Measurements from ENCODE around the gene RNFT2. TPM values are rescaled to one million over a fixed set of nuclear protein-coding genes. Genes with fewer than 3 reads are reported as not detected.
"Not testable (repeated sequence)": the region's sequence is repeated elsewhere in the genome, so short reads cannot be mapped to it uniquely, and the experiment has no call there.

Gene RNFT2
- total RNA-seq, 1 donor from 2014 or later, result 0.48 TPM

DNA sequence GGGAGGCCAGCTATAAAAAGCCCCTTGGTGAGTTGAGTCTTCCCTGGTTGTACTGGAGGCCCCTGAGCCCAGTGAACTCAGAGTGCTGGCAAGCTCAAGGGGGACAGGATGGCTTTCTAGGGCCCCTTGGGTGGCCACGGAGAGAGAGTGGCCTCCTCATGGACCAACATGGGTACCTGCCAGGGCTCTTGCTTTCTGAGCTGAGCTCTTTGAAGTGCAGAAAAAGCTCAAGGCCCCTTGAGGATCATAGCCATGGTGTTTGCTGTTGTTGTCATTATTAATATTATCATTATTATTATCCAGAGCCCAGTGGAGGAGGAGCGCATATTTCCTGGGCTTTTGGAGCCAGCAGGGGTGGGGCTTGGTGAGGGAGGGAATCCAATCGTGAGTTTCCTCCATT, 6.7 kb downstream of the RNFT2 start:
- no peak for DNase-seq (ENCODE audit: low spot score)

DNA sequence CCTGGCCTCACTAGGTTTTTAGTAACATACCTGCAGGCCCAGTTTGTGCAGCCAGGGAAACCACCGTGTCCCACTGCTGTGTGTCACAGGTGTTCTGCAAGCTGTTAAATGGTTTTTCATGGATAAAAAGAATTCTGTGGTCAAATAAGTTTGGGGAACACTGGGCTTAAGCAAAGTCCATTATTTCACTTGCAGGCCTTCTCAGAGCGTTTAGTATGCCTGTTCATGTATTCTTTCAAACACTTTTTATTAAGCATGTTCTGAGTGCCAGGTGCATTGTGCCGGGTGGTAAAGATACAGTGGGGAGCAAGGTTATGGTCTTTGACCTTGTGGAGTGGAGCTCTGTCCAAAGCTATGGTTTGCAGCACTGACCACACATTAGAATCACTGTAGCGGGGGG, 7.4 kb downstream of the RNFT2 start:
- DNase-seq (ENCODE audit: low spot score), result no peak

DNA sequence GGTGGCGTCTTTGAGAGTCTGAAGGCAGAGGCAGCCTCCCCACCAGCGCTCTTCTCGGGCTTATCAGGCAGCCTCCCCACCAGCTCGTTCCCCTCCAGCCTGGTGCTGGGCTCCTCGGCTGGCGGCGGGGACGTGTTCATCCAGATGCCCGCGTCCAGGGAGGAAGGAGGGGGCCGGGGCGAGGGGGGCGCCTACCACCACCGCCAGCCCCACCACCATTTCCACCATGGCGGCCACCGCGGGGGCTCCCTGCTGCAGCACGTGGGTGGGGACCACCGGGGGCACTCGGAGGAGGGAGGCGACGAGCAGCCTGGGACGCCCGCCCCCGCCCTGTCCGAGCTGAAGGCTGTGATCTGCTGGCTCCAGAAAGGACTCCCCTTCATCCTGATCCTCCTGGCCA, 11.8 kb downstream of the RNFT2 start:
- DNase-seq (ENCODE audit: low spot score), result no peak

DNA sequence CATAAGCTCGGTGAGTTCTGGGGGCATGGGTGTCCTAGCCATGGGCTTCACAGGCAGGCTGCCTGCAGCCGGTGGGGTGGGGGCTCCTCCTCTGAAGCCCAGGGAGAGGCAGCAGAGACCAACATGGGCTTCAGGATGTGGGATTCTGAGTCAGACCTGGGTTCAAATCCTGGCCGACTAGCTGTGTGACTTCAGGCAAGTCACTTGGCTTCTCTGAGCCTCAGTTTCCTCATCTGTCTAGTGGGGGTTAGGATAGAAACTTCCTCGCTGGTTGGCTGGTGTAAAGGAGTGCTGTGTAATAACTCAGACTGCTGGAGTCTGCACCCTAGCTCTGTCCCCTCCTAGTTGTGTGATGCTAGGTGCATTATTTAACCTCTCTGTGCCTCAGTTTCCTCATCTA, 12.2 kb downstream of the RNFT2 start:
- no peak for DNase-seq (ENCODE audit: low spot score)

DNA sequence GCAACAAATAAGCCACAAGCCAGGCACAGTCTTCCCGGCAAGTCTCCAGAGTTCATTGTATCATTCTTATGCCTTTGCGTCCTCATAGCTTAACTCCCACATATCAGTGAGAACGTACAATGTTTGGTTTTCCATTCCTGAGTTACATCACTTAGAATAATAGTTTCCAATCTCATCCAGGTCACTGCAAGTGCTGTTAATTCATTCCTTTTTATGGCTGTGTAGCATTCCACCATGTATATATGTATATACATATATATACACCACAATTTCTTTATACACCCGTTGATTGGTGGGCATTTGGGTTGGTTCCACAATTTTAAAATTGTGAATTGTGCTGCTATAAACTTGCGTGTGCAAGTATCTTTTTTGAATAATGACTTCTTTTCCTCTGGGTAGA, 16.0 kb downstream of the RNFT2 start:
- DNase-seq (ENCODE audit: low spot score), result not testable (repeated sequence)

DNA sequence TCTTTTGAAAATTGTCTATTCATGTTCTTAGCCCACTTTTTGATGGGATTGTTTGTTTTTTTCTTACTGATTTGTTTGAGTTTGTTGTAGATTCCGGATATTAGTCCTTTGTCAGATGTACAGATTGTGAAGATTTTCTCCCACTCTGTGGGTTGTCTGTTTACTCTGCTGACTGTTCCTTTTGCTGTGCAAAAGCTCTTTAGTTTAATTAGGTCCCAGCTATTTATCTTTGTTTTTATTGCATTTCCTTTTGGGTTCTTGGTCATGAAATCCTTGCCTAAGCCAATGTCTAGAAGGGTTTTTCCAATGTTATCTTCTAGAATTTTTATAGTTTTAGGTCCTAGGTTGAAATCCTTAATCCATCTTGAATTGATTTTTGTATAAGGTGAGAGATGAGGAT, 16.7 kb downstream of the RNFT2 start:
- DNase-seq (ENCODE audit: low spot score), result not testable (repeated sequence)

DNA sequence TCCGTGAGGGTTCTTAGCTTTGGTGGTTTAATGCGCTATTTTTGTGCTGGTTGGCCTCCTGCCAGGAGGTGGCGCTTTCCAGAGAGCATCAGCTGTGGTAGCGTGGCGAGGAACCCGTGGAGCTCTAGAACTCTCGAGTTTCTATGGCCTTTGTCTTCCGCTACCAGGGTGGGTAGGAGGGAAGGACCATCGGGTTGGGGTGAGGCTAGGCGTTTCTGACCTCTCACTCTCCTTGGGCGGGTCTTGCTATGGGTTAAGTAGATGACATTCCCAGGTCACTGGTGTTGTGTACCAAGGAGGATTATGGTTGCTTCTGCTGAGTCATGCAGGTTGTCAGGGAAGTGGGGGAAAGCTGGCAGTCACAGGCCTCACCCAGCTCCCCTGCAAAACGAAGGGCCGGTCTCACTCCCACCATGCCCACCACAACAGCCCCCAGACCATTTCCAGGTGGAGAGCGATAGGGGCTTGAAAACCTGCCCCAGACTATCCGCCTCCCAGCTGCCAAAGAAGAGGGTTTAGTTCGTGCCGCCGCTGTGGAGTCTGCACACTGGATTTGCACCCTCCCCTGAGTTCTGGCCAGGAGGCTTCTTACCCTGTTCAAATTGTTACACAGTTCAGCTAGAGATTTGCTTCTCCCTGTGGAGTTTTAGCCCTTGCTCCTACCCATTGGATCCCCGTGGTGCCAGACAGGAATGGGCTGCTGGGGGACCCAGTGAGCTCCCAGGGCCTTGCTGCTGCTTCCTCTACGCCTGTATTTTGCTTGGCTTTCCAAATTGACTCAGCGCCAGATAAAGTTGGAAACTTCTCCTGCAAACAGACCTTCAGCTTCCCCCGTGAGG, 21.9 kb downstream of the RNFT2 start:
- DNase-seq (ENCODE audit: low spot score), result no peak

DNA sequence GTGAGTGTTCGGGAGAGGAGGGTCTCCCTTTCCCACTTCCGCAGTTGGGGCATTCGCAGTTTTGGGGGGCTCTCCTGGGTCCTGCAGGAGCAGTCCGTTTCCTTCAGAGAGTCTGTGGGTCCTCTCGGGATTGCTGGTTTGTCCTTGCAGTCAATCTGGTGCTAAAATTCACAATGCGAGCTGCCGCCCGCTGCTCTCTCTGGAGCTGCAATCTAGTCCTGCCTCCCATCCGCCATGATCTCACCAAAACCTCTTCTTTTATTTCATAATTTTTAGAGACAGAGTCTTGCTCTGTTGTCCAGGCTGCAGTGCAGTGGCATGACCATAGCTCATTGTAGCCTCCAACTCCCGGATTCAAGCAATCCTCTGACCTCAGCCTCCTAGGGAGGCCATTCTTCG, 22.5 kb downstream of the RNFT2 start:
- no peak for DNase-seq (ENCODE audit: low spot score)

DNA sequence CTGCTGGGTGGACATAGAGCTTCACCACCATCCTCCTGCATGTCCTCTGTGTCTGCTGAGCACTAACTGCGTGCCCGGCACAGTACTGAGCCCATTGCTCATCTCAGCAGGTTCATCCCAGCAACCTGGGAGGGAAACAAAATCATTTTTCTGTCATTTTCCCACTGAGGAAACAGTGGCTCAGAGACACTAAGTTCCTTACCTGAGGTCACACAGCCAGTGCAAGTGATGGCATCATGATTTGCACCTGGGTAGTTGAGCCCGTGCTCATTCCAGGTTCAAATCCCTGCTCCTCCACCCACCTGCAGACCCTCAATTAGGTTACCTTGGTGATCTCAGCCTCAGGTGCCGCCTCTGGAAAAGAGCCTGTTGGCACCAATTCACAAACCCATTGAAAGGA, 23.4 kb downstream of the RNFT2 start:
- no peak for DNase-seq (ENCODE audit: low spot score)

DNA sequence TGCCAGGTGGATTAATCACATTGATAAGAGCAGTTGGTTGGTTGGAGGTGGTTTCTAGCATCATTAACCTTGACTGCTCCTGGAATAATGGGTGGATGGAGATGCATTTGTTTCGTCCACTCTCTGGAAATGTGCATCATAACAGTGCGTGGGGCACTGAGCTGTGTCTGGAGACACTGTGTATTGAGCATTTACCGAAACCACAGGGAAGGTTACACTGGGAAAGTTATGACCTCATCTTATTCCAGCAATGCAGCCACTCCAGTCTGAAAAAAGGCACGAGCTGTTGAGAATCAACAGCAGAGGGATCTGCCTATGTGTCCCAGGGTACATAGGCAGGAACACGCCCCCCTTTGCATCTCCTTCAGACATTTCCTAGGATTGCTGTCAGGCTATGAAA, 27.2 kb downstream of the RNFT2 start:
- peak; percentile 22 for DNase-seq (ENCODE audit: low spot score)

DNA sequence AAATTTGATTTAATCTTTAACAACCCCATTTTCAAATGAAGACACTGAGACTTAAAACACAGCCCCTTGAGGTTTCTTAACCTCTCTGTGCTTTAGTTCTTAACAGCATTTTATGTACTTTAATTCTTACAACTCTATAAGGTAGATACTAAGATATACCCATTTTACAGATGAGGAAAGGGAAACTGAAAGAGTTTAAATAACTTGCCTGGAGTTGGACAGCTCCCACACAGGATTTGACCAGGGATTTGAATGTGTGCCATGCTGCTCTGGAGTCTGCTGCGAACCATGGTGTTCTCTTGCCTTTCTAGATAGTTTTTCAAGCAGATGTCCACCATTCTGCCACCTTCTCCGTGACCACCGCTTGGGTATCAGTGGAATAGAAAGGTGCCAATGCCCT, 28.2 kb downstream of the RNFT2 start:
- DNase-seq (ENCODE audit: low spot score), result no peak

DNA sequence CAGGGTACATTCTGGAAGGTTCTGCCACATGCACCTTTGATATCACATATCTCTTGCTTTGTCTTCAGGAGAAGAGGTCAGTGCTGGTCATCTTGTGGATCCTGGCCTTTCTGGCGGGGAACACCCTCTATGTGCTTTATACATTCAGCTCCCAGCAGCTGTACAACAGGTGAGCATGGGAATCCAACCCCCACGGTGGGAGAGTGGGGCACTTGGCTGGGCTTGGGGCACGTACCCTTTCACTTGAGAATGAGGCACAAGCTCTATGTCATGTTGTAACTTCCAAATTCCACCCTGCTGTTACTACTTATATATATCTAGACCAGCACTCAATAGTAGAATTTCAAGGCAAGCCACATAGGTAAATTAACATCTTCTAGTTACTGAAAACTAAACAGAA, 28.6 kb downstream of the RNFT2 start:
- DNase-seq (ENCODE audit: low spot score), result no peak

DNA sequence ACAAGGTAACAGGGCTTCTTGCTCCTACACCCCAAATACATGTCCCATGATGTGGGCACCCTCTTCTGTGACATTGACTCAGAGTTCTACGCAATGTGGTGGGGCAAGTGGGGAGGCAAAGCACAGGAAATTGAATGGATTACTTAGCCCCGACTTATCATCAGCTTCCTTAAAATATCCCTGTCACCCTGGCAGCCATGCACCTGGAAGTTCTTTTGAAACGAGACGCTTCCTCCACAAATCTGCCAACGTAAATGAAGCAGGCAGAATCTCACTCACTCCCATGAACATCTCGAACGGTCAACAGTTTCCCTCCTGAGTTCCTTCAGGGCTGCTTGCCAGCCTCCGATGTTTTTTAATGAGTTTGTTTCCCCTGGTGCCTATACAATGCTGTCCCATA, 33.5 kb downstream of the RNFT2 start:
- DNase-seq (ENCODE audit: low spot score), result no peak

DNA sequence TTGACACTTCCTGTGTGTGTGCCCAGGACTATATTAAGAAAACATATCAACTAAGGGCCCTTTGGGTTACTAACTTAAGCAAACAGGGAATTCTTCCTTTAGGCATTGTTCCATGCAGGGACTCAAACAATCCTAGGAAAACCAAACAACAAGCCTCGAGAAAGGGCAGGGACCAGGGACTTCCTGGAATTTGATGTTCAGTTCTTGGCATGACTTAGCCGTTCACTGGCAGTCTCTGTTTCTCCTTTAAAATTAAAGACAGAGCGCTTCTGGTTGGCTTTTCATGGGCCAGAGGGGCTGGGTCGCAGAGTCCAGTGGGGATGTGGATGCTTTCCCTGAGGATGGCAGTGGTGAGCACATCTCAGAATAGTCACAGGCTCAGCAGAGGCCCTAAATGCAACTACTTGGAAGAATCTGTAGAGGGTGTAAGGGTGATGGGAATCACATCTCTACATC, 35.2 kb downstream of the RNFT2 start:
- no peak for DNase-seq (ENCODE audit: low spot score)

DNA sequence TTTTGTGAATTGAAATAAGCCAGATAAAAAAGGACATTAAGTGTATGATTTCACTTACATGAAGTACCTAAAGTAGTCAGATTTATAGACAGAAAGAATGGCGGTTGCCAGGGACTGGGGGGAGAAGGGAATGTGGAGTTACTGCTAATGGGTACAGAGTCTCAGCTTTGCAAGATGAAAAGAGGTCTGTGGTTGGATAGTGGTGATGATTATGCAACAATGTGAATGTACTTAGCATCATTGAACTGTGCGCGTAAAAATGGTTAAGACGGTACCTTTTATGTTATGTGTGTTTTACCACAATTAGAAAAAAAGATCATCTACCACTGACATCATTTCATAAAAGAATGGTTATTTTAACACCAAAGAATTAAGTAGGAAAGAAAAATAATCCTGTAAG, 35.9 kb downstream of the RNFT2 start:
- no peak for DNase-seq (ENCODE audit: low spot score)

DNA sequence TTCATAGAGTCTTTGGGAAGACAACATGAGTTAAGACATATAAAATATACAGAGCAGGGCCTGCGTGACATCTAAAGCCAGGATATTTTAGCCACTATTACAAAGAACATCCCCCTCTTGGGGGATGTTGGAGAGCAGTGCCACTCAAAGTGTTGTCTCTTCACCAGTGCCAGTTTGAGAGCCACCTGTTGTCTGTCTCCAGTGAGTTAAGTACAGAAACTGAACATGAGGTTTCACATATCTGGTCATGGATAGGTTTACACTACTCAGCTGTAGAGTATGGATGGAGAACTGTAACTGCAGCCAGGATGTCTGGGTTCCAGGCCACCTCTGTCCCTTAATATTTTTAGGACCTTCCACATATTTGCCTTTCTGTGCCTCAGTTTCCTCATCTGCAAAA, 39.1 kb downstream of the RNFT2 start:
- DNase-seq (ENCODE audit: low spot score), result no peak

DNA sequence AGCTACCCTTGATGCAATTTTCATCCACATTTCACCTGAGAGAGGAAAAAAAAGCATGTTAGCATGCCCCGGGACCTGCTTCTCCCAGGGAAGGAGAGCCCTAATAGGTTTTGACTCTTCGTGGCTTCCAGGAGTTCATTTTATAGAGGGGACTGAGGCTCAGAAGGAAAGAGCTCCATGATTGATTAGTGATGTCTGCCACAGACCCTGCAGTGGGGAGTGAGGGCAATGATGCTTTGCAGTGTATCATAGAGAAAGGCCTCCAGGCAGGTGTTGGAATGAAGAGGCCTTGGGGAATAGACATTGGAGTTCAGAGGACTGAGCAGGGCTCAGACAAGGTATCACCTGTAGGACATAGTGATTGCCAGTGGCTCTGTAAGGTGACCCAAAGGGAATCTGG, 41.5 kb downstream of the RNFT2 start:
- DNase-seq (ENCODE audit: low spot score), result no peak

DNA sequence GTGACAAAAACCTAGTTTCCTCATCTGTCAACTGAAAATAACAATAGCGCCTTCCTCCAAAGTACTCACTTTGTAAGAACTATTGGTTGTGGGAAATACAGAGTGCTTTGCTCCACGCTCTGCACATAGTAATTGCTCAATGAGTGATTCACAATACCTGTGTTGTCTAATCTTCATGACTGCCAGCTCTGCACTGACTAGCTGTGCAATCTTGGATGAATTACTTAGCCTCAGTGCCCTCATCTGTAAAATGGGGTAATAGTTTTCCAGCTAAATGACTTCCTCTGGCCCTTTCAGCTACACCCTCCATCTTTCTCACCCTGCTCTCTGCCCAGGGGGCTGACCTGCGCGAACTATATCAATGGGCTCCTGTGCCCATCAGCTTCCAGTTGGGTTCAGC, 42.8 kb downstream of the RNFT2 start:
- DNase-seq (ENCODE audit: low spot score), result no peak

DNA sequence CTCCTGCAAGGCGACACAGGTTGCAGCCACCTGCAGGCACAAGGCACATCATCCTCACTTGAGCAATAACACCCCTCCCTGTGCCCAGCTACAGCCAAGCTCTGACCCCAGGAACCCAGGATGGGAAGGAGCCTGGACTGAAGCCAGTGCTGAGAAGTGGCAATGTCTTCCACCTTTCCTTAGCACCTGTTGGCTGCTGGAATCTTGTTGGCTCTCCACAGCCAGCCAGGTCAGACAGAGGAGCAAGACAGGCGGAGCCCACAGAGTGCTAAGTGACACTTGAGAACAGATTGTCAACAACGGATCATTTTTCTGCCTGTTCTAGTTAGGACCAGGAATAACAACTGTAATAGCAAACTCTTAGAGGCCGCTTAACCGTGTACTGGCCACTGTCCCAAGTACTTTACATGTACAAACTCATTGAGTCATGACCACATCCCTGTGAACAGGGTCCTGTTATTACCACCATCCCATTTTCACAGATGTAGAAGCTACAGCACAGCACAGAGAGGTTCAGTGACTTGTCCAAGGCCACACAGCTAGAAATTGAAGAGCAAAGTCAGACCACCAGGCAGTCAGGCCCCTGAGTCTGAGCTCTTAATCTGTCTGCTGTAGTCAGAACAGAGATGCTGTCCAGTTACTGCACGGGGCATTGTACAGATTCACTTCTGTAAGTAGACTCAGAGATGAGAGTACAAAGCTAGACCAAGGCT, 45.6 kb downstream of the RNFT2 start:
- DNase-seq (ENCODE audit: low spot score), result no peak

DNA sequence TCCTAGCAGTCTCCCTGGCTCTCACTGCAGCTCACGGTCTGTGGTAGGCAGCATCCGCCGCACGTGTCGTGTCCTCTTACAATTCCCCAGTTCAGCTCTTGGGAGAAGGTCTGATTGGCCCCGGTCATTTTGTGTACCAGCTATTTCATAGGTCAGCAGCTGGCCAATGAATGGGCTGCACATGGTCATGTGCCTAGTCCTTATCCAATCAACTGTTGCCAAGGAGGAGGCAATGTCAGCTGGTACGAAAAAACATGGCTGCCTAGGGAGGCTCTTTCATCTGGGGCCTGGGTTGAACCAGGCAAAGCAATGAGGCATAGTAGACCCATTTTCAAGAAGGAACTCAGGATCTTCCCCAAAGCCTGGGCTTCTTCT, 46.1 kb downstream of the RNFT2 start:
- no peak for DNase-seq (ENCODE audit: low spot score)

DNA sequence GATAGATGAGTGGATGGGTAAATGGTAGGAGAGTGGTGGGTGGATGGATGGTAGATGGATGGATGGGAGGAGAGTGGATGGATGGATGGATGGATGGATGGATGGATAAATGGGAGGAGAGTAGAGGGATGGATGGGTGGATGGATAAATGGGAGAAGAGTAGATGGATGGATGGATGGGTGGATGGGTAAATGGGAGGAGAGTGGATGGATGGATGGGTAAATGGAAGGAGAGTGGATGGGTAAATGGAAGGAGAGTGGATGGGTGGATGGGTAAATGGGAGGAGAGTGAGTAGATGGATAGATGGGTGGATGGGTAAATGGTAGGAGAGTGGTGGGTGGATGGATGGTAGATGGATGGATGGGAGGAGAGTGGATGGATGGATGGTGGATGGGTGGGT, 51.4 kb downstream of the RNFT2 start:
- not testable (repeated sequence) for DNase-seq (ENCODE audit: low spot score)

DNA sequence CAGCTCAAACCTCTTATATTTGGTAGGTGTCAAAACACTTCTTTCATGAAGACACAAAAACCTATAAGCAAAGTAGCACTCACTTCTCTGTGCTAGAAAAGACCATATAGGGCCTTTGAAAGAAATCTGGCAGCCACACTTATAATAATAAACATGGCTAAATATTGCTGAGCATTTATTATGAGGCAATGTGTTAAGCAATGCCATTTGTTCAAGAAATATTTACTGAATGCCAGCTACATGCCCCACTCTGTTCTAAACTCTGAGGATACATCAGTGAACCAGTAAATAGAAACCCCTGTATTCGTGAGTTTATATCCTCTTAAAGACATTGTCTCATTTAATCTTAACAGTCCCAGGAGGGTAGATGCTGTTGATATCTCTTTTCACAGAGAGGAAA, 52.0 kb downstream of the RNFT2 start:
- DNase-seq (ENCODE audit: low spot score), result no peak

DNA sequence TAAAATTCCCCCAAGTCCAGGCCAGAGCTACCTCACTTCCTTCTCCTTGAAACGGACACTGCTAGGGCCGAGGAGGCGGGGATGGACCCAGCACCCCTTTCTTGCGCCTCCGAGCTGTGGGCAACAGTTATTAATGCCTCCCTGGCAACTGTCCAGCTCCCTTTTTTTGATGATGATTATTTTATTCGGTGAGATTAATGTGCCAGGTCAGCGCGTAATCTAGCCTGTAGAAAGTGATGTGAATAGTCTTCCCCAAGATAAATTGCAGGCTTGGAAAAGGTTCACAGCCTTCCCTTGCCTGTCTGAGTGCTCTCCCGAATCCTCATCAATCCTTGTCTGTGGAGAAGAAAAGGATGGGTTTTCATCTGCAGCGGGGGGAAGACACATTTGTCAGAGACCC, 54.3 kb downstream of the RNFT2 start:
- no peak for DNase-seq (ENCODE audit: low spot score)

Measured in umbilical cord (tissue), 2 donors.